K562 (cell line): ENCODE results near the gene TMEM60. TPM values are rescaled to one million over a fixed set of nuclear protein-coding genes. Genes with fewer than 3 reads are reported as not detected.

Experiments used
- ATF4 ChIP-seq: fragments of 450-650 bp; formaldehyde crosslinking; IDR thresholded peaks from 2 replicates; pipeline ENCODE4 v1.4.0; 2022; ENCODE audit warnings: mild to moderate bottlenecking, moderate library complexity
- CBFA2T3 ChIP-seq: fragments of 450-650 bp; IDR thresholded peaks from 2 replicates; pipeline ENCODE4 v1.6.1; 2017
- DLX4 ChIP-seq: fragments of 250-450 bp; sonication (Bioruptor Pico); IDR thresholded peaks from 2 replicates; pipeline ENCODE4 v1.6.1; 2021; ENCODE audit warnings: mild to moderate bottlenecking
- ETS1 ChIP-seq: conservative IDR thresholded peaks from 2 replicates; pipeline ENCODE4 v1.6.1; 2011; ENCODE audit warnings: low read depth, mild to moderate bottlenecking, low read length; ENCODE audit not compliant: control insufficient read depth
- ETV6 ChIP-seq, 3 experiments: fragments of 150-350 bp in 1 of 3; sonication (generic) in 1 of 3; formaldehyde crosslinking in 1 of 3; IDR thresholded peaks; 2 replicates each; pipeline versions ENCODE4 v1.6.1 to v1.8.0; 2014 to 2022; ENCODE audit warnings: borderline replicate concordance in 2 of 3, low read depth in 2 of 3, antibody characterized with exemption in 1 of 3, low read length in 1 of 3, mild to moderate bottlenecking in 1 of 3, missing genetic modification reagents in 1 of 3
- FOXP1 ChIP-seq: sonication (generic); formaldehyde crosslinking; IDR thresholded peaks from 2 replicates; pipeline ENCODE4 v1.8.0; 2022; ENCODE audit warnings: mild to moderate bottlenecking, missing genetic modification reagents
- HNRNPH1 ChIP-seq: fragments of 200-400 bp; formaldehyde crosslinking; optimal IDR thresholded peaks from 2 replicates; pipeline ENCODE3; 2017; ENCODE audit warnings: low read depth, mild to moderate bottlenecking, low read length, moderate library complexity
- HNRNPL ChIP-seq: fragments of 200-400 bp; formaldehyde crosslinking; IDR thresholded peaks from 2 replicates; pipeline ENCODE4 v1.6.1; 2017; ENCODE audit warnings: low read depth, mild to moderate bottlenecking, low read length
- ILF3 ChIP-seq: fragments of 450-650 bp; IDR thresholded peaks from 2 replicates; pipeline ENCODE4 v1.6.1; 2018; ENCODE audit warnings: antibody characterized with exemption, mild to moderate bottlenecking, moderate library complexity, borderline replicate concordance
- NCOA1 ChIP-seq: fragments of 450-650 bp; IDR thresholded peaks from 2 replicates; pipeline ENCODE4 v1.6.1; 2016; ENCODE audit warnings: low read depth
- PTTG1 ChIP-seq: fragments of 450-650 bp; IDR thresholded peaks from 2 replicates; pipeline ENCODE4 v1.6.1; 2016; ENCODE audit warnings: low read depth, mild to moderate bottlenecking, missing genetic modification characterization, missing compliant biosample characterization
- RUNX1 ChIP-seq: sonication (generic); IDR thresholded peaks from 2 replicates; pipeline ENCODE4 v1.6.1; 2016; ENCODE audit warnings: antibody characterized with exemption, low read depth
- SNRNP70 ChIP-seq: fragments of 200-400 bp; formaldehyde crosslinking; optimal IDR thresholded peaks from 2 replicates; pipeline ENCODE3; 2017; ENCODE audit warnings: low read depth, low read length
- ZKSCAN3 ChIP-seq: fragments of 250-450 bp; sonication (Bioruptor Pico); IDR thresholded peaks from 2 replicates; pipeline ENCODE4 v1.4.0; 2020
- ZNF445 ChIP-seq: fragments of 250-450 bp; sonication (Bioruptor Pico); IDR thresholded peaks from 2 replicates; pipeline ENCODE4 v1.4.0; 2020; ENCODE audit warnings: low read depth, mild to moderate bottlenecking, moderate library complexity
- polyA plus RNA-seq, 8 experiments: library from polyadenylated mRNA; depleted of rRNA in 4 of 8; stranded (reverse) in 5 of 8; unstranded in 3 of 8; fragments of >200 nt; fragmentation: Nextera tagmentation in 2 of 8; fragmentation: Illumina TruSeq in 1 of 8; extraction: Ambion mirVana in 2 of 8; extraction: Trizol in 1 of 8; gene quantifications; 2 replicates each; pipeline versions ENCODE4 v1.2.1 to v1.2.3, GENCODE V29; 2011 to 2014; ENCODE audit warnings: inconsistent platforms in 1 of 8, missing spikeins in 1 of 8
- total RNA-seq, 7 experiments: library from RNA; depleted of rRNA in 6 of 7; stranded (reverse); fragments of >200 nt in 6 of 7; fragmentation: Illumina TruSeq in 2 of 7; extraction: Trizol in 2 of 7; gene quantifications; 2 replicates each; pipeline versions ENCODE4 v1.2.1 to v1.2.3, GENCODE V29; 2011 to 2021; ENCODE audit warnings: low replicate concordance in 1 of 7

The TMEM60 gene
- total and polyA plus RNA-seq, 9 of the 15 experiments (the other 6 are each of a cell fraction or from before 2014, with no cell fraction given): 12.5 to 140 (median 38.4) TPM

- TF ChIP-seq SNRNP70 (no peak), ATF4 (CRISPR knock-in tag) (no peak), ZKSCAN3 (no peak), FOXP1 (CRISPR knock-in tag) (no peak), ETV6 (IDR thresholded peaks at IDR 0.05; ENCODE audit: borderline replicate concordance in 1 of 2, low read depth in 2 of 2, low read length in 1 of 2) (no peak), ETV6 (CRISPR knock-in tag; IDR thresholded peaks at IDR 0.05; ENCODE audit: borderline replicate concordance) (no peak), DLX4 (CRISPR knock-in tag) (no peak), PTTG1 (tag) (no peak), RUNX1 (peak; percentile 19; the same call in 1 of the 2 replicates), HNRNPL (peak; percentile 91), ZNF445 (peak; percentile 30; the same call in 1 of the 2 replicates), ILF3 (no peak), ETS1 (peak; percentile 54; the same call in 1 of the 2 replicates), HNRNPH1 (no peak), NCOA1 (no peak), CBFA2T3 (no peak)
Observed at GRCh38 chr7:77798394-77799077, at the start of gene TMEM60, which contains the start of gene PHTF2 (continued).
